GM23338 (cell line): ENCODE results near the gene ZSCAN4.

ENCODE experiments used
- CREB1 ChIP-seq: fragments of 250-450 bp; sonication (Bioruptor Pico); IDR thresholded peaks from 2 replicates; pipeline ENCODE4 v1.5.0; 2020; ENCODE audit warnings: low read depth, mild to moderate bottlenecking, moderate library complexity
- CTCF ChIP-seq, 2 experiments: fragments of 200-600 bp in 1 of 2; sonication (generic) in 1 of 2; conservative IDR thresholded peaks; 2 replicates each; pipeline versions ENCODE4 v1.5.1 to v1.6.1; 2016 to 2017; ENCODE audit warnings: antibody characterized with exemption in 2 of 2, low read depth in 2 of 2, mild to moderate bottlenecking in 2 of 2, moderate library complexity in 1 of 2
- ETS1 ChIP-seq: IDR thresholded peaks from 2 replicates; pipeline ENCODE4 v1.6.1; 2016; ENCODE audit warnings: antibody characterized with exemption
- EZH2 ChIP-seq: fragments of 200-600 bp; sonication (generic); IDR thresholded peaks from one replicate; pipeline ENCODE4 v1.8.0; 2017; ENCODE audit warnings: antibody characterized with exemption, mild to moderate bottlenecking, low read depth; ENCODE audit not compliant: unreplicated experiment
- EZH2phosphoT487 ChIP-seq: fragments of 200-600 bp; sonication (generic); IDR thresholded peaks from one replicate; pipeline ENCODE4 v1.8.1; 2018; ENCODE audit warnings: antibody characterized with exemption; ENCODE audit not compliant: unreplicated experiment
- JUNB ChIP-seq: IDR thresholded peaks from one replicate; pipeline ENCODE4 v1.6.1; 2016; ENCODE audit warnings: antibody characterized with exemption; ENCODE audit not compliant: unreplicated experiment
- POLR2AphosphoS5 ChIP-seq: IDR thresholded peaks from 2 replicates; pipeline ENCODE4 v1.6.1; 2016; ENCODE audit warnings: antibody characterized with exemption, low read depth
- REST ChIP-seq: IDR thresholded peaks from one replicate; pipeline ENCODE4 v1.6.1; 2018; ENCODE audit warnings: antibody characterized with exemption; ENCODE audit not compliant: unreplicated experiment
- STAT1 ChIP-seq: IDR thresholded peaks from one replicate; pipeline ENCODE4 v1.6.1; 2016; ENCODE audit warnings: antibody characterized with exemption; ENCODE audit not compliant: unreplicated experiment

GRCh38 chr19:57687363-57688010, 18.8 kb downstream of the ZSCAN4 start:
- TF ChIP-seq CTCF (conservative IDR thresholded peaks at IDR 0.05; ENCODE audit: low read depth in 2 of 2) (no peak), POLR2AphosphoS5 (no peak), EZH2phosphoT487 (no peak), REST (no peak), EZH2 (no peak), STAT1 (no peak), ETS1 (no peak), JUNB (no peak), CREB1 (CRISPR knock-in tag) (no peak)
